ENCODE data around the gene CCNY.

DNA sequence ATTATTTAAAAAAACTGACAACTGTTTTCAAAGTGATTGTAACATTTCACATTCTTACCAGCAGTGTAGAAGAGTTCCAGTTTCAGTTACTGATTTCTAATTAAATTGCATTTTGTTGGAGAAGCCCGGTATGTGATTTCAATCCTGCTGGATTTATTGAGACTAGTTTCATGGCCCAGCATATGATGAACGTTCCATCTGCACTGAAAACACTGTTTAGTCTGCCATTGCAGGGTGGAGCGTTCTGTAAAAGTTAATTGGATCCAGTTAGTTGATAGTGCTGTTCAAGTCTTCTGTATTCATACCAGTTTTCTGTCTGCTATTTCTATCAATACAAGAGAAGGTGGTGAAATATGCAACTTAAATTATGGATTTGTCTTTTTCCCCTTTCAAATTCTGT, 37.3 kb upstream of the CCNY start:
- TF ChIP-seq POLR2A (IDR thresholded peaks at IDR 0.05; ENCODE audit: low read depth, low read length) (no peak), POLR2AphosphoS5 (IDR thresholded peaks at IDR 0.05; ENCODE audit: low read depth, low read length) (no peak)
